Activated CD4-positive, alpha-beta T cell treated with anti-CD3 and anti-CD28 coated beads for 36 hours (primary cell): ENCODE data around the gene SBK1. TPM values are rescaled to one million over a fixed set of nuclear protein-coding genes. Genes with fewer than 3 reads are reported as not detected.

Experiments used
- ATAC-seq: fragments of 200-7000 bp; cut with Tn5 transposase; one replicate; pipeline ENCODE4 v1.10.0; 2021; ENCODE audit warnings: mild to moderate bottlenecking, moderate library complexity
- CTCF ChIA-PET: fragments of 350-600 bp; sonication (Branson Sonifier 250); formaldehyde crosslinking; loops from one replicate; lab custom pipeline; 2021; ENCODE audit warnings: antibody characterized with exemption; lab: Charles Lee
- POLR2A ChIA-PET: fragments of 350-600 bp; sonication (Branson Sonifier 250); formaldehyde crosslinking; loops from one replicate; lab custom pipeline; 2021; ENCODE audit warnings: antibody characterized with exemption, inconsistent platforms; lab: Charles Lee
- DNase-seq: peaks from one replicate; pipeline ENCODE4 v3.0.0-alpha.2; 2020
- H3K27ac Mint-ChIP-seq: one replicate; pipeline ENCODE4 v1.8.0; 2021; ENCODE audit warnings: mixed read lengths
- H3K27me3 Mint-ChIP-seq: one replicate; pipeline ENCODE4 v1.8.0; 2021; ENCODE audit warnings: mixed read lengths
- H3K36me3 Mint-ChIP-seq: one replicate; pipeline ENCODE4 v1.8.0; 2021; ENCODE audit warnings: low read depth, mixed read lengths
- H3K4me1 Mint-ChIP-seq: one replicate; pipeline ENCODE4 v1.8.0; 2021; ENCODE audit warnings: mixed read lengths
- H3K4me3 Mint-ChIP-seq: one replicate; pipeline ENCODE4 v1.8.0; 2021; ENCODE audit warnings: mild to moderate bottlenecking, moderate library complexity, mixed read lengths
- H3K9me3 Mint-ChIP-seq: one replicate; pipeline ENCODE4 v1.8.0; 2021; ENCODE audit warnings: low read depth, mixed read lengths
- intact Hi-C, 2 experiments: fragments of 100-400 bp; cut with DNase I in 1 of 2; cut with micrococcal nuclease in 1 of 2; formaldehyde crosslinking; loops; one replicate each; pipeline versions ENCODE4 v1.14.2 to v1.15.1; 2022 to 2024; cut with DNase I, micrococcal nuclease
- total RNA-seq, 2 experiments: library from RNA; stranded (reverse); gene quantifications; one replicate each; pipeline ENCODE4 v1.2.3, GENCODE V29; 2021

Gene SBK1
- total RNA-seq, 2 experiments from 2014 or later = 6.5 to 6.6 TPM

DNA sequence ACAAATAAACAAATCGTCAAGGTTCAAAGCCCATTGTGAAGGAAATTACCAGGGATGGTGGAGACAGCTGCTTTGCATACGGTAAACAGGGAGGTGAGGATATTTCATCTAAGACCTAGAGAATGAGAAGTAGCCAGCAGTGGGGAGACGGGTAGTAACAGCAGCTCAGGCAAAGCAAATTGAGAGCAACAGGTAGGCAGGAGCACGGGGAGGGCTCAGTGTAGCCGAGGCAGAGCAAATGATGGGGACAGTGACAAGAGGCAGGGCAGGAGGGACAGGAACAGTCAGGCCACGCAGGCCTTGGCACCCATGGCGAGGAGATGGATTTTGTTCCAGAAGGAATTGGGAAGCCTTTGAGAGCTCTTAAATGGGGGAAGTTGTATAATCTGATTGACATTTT is 29.0 kb upstream of the SBK1 start:
- H3K27me3 Mint-ChIP-seq = peaks cover 3% of the 10 kb centered on the region
- H3K9me3 Mint-ChIP-seq = no peaks in the 10 kb centered on the region
- intact Hi-C loops = no loop called here
- DNase-seq (no peak), ATAC-seq (no peak)
- H3K36me3 Mint-ChIP-seq = no peaks in the 10 kb centered on the region
- peaks cover 19% of the 10 kb centered on the region for H3K4me1 Mint-ChIP-seq
- no peak overlapping the region for H3K27ac Mint-ChIP-seq
- ChIA-PET POLR2A (no interaction called here), CTCF (no interaction called here)
- H3K4me3 Mint-ChIP-seq = no peak overlapping the region

DNA sequence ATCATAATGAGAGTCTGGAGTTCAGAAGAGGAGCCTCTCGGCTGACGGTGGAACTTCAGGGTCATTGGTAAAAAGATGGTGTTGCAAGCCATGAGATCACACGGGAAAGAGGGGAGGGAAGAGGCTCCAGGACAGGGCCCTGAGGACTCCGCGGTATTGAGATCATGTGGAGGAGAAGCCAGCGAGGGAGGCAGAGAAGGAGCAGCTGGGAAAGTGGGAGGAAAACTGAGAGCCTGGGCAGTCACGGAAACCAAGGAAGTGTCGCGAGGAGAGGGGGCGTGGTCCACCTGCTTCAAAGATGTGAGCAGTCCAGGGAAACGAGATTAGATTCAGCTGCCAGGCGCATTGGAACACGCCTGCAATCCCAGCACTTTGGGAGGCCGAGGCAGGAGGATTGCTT is 27.7 kb upstream of the SBK1 start:
- Mint-ChIP-seq H3K4me1 (peaks cover 16% of the 10 kb centered on the region), H3K27me3 (peaks cover 3% of the 10 kb centered on the region), H3K36me3 (no peaks in the 10 kb centered on the region), H3K9me3 (no peaks in the 10 kb centered on the region), H3K27ac (no peak overlapping the region), H3K4me3 (no peak overlapping the region)
- ATAC-seq (no peak), DNase-seq (no peak)
- intact Hi-C loops = no loop called here
- POLR2A ChIA-PET = no interaction called here
- CTCF ChIA-PET = no interaction called here

DNA sequence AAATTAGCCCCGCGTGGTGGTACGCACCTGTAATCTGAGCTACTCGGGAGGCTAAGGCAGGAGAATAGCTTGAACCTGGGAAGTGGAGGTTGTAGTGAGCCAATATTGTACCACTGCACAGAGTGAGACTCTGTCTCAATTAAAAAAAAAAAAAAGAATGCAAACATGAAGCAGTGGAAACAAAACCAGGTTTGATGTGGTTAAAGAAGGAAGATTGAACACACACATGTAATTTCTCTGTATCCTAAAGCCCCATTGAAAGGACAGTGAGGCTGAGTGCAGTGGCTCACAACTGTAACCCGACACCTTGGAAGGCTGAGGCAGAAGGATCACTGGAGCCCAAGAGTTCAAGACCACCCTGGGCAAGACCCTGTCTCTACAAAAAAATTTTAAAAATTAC is 26.5 kb upstream of the SBK1 start:
- POLR2A ChIA-PET = no interaction called here
- Mint-ChIP-seq H3K27ac (no peak overlapping the region), H3K4me1 (peaks cover 12% of the 10 kb centered on the region), H3K4me3 (no peak overlapping the region), H3K27me3 (peaks cover 3% of the 10 kb centered on the region), H3K36me3 (no peaks in the 10 kb centered on the region), H3K9me3 (no peaks in the 10 kb centered on the region)
- DNase-seq = no peak
- no peak for ATAC-seq
- intact Hi-C loops = no loop called here
- CTCF ChIA-PET = interaction anchor here (0.6 kb wide), 1 partner anchor 208 kb away, joined by 6 read pairs; no protein-coding TSS in a partner anchor

DNA sequence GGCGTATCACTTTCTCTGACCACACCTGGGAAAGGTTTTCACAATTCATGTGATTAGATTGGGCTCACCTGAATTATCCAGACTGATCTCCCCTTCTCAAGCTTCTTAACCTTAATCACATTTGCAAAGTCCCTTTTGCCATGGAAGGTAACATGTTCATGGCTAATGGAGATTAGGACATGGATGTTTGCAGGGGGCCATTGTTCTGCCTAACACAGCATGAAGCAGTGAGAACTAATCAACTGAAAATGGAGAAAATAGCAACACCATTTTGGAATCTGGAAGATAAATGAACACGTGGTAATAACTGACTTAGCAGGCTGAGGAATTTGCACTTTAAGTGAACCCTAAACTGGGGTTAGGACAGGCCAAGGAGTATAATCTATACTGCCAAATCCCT is 25.0 kb upstream of the SBK1 start:
- Mint-ChIP-seq H3K4me1 (peaks cover 12% of the 10 kb centered on the region), H3K36me3 (no peaks in the 10 kb centered on the region), H3K27ac (no peak overlapping the region), H3K27me3 (peaks cover 3% of the 10 kb centered on the region), H3K9me3 (no peaks in the 10 kb centered on the region), H3K4me3 (no peak overlapping the region)
- ChIA-PET CTCF (no interaction called here), POLR2A (no interaction called here)
- DNase-seq (no peak), ATAC-seq (no peak)
- intact Hi-C loops = no loop called here

DNA sequence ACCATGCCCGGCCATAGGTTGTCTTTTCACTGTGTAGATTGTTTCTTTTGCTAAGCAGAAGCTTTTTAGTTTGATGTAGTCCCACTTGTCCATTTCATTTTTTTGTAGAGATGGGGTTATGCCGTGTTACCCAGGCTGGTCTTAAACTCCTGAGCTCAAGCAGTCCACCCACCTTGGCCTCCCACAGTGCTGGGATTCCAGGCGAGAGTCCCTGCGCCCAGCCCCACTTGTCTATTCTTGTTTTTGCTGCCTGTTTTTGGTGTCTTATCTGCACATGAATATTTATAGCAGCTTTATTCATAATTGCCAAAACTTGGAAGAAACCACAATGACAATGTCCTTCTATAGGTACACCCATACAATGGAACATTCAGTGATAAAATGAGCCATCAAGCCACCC is 18.8 kb upstream of the SBK1 start:
- DNase-seq (no peak), ATAC-seq (no peak)
- CTCF ChIA-PET = interaction anchor here (0.5 kb wide), 1 partner anchor 724 kb away, joined by 4 read pairs; no protein-coding TSS in a partner anchor
- POLR2A ChIA-PET = no interaction called here
- Mint-ChIP-seq H3K4me1 (peaks cover 27% of the 10 kb centered on the region), H3K27ac (no peak overlapping the region), H3K4me3 (no peak overlapping the region), H3K27me3 (peaks cover 4% of the 10 kb centered on the region), H3K9me3 (no peaks in the 10 kb centered on the region), H3K36me3 (no peaks in the 10 kb centered on the region)
- intact Hi-C loops = no loop called here

DNA sequence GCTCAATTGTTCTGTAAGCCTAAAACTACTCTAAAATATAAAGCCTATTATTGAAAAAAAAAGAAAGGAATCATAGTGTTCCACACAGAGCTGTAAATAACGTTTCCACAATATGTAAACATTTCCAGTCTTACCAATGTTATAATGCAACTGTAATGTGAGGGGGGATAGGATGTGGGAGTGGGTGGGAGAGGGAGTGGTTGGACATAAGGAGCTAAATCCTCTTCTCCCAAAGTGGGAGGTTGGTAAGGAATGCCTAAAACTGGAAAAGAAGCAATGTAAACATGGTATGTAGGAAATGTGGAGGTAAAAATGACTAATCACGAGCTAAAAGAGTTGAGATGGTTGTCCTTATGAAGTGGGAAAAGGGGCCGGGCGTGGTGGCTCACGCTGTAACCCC is 17.6 kb upstream of the SBK1 start:
- ChIA-PET POLR2A (no interaction called here), CTCF (interaction anchor here (0.6 to 6.1 kb wide), 3 partner anchors 21 to 215 kb away, joined by 3 to 76 read pairs (median 5); no protein-coding TSS in a partner anchor)
- intact Hi-C loops = loop anchor here in 1 of 2 experiments (5.0 kb wide), 1 partner anchor 278 kb away; the partner anchor contains the start of gene SGF29
- no peaks in the 10 kb centered on the region for H3K9me3 Mint-ChIP-seq
- H3K27ac Mint-ChIP-seq = no peak overlapping the region
- DNase-seq (no peak), ATAC-seq (no peak)
- H3K4me3 Mint-ChIP-seq = no peak overlapping the region
- H3K36me3 Mint-ChIP-seq = no peaks in the 10 kb centered on the region
- peaks cover 4% of the 10 kb centered on the region for H3K27me3 Mint-ChIP-seq
- H3K4me1 Mint-ChIP-seq = peaks cover 35% of the 10 kb centered on the region

DNA sequence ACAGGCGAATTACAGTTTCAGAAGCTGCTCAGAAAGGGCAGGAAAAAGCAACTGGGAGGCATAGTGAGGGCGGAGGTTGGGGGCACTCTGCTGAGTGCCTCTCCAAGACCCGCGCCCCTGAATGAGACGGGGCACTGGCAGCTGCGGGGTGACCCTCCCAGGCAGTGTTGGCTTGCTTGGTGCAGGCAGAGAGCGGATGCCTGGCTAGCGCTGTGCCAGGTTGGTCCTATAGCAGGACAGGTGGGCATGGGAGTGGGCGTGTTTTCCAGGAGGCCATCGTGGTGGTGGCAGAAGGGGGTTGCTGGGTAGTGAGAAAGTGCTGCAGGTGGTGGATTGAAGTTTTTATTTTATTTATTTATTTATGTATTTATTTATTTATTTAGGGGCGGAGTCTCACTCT is 16.0 kb upstream of the SBK1 start:
- ATAC-seq (no peak), DNase-seq (no peak)
- CTCF ChIA-PET = interaction anchor here (0.6 to 6.1 kb wide), 3 partner anchors 12 to 45 kb away, joined by 3 to 76 read pairs (median 12); no protein-coding TSS in a partner anchor
- POLR2A ChIA-PET = no interaction called here
- peaks cover 4% of the 10 kb centered on the region for H3K27me3 Mint-ChIP-seq
- H3K36me3 Mint-ChIP-seq = no peaks in the 10 kb centered on the region
- no peak overlapping the region for H3K4me3 Mint-ChIP-seq
- H3K4me1 Mint-ChIP-seq = peaks cover 35% of the 10 kb centered on the region
- H3K9me3 Mint-ChIP-seq = no peaks in the 10 kb centered on the region
- intact Hi-C loops = loop anchor here in 1 of 2 experiments (5.0 kb wide), 1 partner anchor 276 kb away; the partner anchor contains the start of gene SGF29
- no peak overlapping the region for H3K27ac Mint-ChIP-seq

DNA sequence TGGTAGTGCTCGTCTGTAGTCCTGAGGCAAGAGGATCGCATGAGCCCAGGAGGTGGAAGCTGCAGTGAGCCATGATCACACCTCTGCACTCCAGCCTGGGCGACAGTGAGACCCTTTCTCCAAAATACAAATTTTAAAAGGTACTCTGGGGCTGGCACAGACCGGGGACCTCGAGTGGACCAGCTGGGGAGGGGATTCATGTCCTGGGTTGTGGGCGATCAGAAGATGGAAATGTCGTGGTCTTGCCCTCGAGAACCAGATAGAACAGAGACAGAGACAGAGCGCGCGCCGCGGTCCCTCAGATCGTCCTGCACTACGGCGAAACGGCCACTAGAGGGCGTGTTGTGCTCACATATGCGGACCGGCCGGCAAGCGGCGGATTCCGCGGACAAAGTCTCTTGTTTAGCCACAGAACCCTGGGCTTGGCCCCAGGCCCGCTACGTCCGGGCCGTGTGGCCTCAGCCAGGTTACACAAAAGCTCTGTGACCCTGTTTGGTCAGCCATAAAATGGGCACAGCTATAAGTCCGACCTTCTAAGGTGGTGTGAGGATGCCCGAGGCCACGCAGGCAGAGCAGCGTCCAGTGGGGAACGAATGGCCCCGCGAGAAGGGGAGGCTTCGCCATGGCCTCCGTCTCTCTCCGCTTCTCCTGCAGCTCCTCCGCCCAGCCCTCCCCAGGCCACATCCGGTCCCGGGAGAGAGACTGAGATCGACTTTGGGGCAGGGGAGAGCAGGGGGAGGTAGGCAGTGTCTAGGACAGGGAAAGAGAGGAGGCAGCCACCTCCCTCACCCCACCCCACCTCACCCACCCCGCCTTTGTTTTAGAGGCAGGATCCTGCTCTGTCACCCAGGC is 14.6 kb upstream of the SBK1 start:
- CTCF ChIA-PET = interaction anchor here (0.6 to 6.1 kb wide), 15 partner anchors 11 to 63 kb away, joined by 3 to 76 read pairs (median 4); no protein-coding TSS in a partner anchor
- Mint-ChIP-seq H3K9me3 (no peaks in the 10 kb centered on the region), H3K36me3 (no peaks in the 10 kb centered on the region), H3K4me1 (peaks cover 35% of the 10 kb centered on the region), H3K27me3 (peaks cover 4% of the 10 kb centered on the region), H3K4me3 (peak overlapping the region; percentile 60), H3K27ac (peak overlapping the region; percentile 38)
- DNase-seq (peak; percentile 91), ATAC-seq (peak; percentile 85)
- POLR2A ChIA-PET = interaction anchor here (0.6 kb wide), 1 partner anchor 38 kb away, joined by 3 read pairs; no protein-coding TSS in a partner anchor
- intact Hi-C loops = loop anchor here (1.0 to 5.0 kb wide), 4 partner anchors 15 to 275 kb away; partner anchors contain the start of genes SBK1 (in 1 of the 2) and SGF29 (in 1 of the 2)

DNA sequence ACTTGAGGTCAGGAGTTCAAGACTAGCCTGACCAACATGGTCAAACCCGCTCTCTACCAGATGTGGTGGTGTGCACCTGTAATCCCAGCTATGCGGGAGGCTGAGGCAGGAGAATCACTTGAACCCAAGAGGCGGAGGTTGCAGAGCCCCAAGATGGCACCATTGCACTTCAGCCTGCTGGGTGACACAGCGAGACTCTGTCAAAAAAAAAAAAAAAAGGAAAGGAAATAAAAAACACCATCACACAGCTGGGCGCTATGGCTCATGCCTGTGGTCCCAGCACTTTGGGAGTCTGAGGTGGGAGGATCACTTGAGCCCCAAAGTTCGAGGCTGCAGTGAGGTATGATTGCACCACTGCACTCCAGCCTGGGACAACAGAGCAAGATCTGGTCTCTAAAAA is 13.3 kb upstream of the SBK1 start:
- peak; percentile 48 for ATAC-seq
- ChIA-PET CTCF (interaction anchor here (0.6 to 6.1 kb wide), 7 partner anchors 8 to 593 kb away, joined by 3 to 76 read pairs (median 4); no protein-coding TSS in a partner anchor), POLR2A (no interaction called here)
- no peaks in the 10 kb centered on the region for H3K9me3 Mint-ChIP-seq
- no peak overlapping the region for H3K4me3 Mint-ChIP-seq
- DNase-seq = peak; percentile 55
- no peaks in the 10 kb centered on the region for H3K36me3 Mint-ChIP-seq
- H3K27me3 Mint-ChIP-seq = peaks cover 4% of the 10 kb centered on the region
- H3K4me1 Mint-ChIP-seq = peaks cover 33% of the 10 kb centered on the region
- intact Hi-C loops = loop anchor here in 1 of 2 experiments (5.0 kb wide), 1 partner anchor 273 kb away; the partner anchor contains the start of gene SGF29
- H3K27ac Mint-ChIP-seq = no peak overlapping the region

DNA sequence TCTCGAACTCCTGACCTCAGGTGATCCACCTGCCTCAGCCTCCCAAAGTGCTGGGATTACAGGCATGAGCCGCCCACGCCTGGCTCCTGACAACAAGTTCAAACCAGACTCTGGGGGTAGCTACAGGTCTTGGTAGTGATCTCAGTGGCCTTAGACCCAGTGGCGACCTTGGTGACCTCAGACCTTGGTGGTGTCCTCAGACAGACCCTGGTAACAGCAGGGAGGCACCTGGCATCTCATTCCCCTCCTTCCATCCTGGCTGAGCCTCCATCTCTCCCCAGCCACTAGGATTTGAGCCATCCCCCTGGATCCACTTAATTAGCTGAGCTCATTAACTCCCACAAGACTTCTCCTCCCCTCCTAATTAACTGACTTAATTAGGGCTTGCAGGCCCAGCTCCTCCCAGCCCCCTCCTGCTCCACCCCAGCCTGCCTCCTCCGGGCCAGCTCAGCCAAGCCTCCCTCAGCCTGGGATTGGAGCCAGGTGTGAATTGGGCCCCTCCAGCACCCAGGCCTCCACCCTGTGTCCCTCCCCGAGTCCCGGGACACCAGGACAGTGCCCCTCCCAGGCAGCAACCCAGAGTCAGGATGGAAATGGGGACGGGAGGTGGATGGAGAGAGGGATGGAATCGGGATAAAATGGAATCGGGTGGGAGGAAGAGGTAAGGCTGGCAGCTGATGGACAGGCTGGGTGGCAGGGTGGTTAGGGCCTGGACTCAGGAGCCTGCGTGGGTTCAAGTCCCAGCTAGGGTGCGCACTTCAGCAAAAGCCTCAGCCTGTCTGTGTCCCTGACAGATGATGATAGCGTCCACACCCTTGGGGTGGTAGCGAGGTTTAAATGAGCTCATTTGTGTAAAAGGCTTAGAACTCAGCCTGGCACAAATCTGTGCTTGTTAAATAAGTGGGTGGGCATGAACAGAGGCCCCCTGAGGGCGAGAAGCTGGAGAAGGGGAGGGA is 11.2 kb upstream of the SBK1 start:
- H3K27me3 Mint-ChIP-seq = peaks cover 2% of the 10 kb centered on the region
- H3K4me3 Mint-ChIP-seq = no peak overlapping the region
- CTCF ChIA-PET = interaction anchor here (0.5 to 2.7 kb wide), 7 partner anchors 10 to 198 kb away, joined by 3 to 23 read pairs (median 4); no protein-coding TSS in a partner anchor
- intact Hi-C loops = loop anchor here in 1 of 2 experiments (5.0 kb wide), 1 partner anchor 39 kb away; no protein-coding TSS in a partner anchor
- no peaks in the 10 kb centered on the region for H3K36me3 Mint-ChIP-seq
- H3K4me1 Mint-ChIP-seq = peaks cover 27% of the 10 kb centered on the region
- no peaks in the 10 kb centered on the region for H3K9me3 Mint-ChIP-seq
- POLR2A ChIA-PET = no interaction called here
- H3K27ac Mint-ChIP-seq = no peak overlapping the region
- no peak for ATAC-seq
- DNase-seq = peak; percentile 28
